Caco-2 (cell line): Measurements from ENCODE around the gene TNFSF9. TPM values are rescaled to one million over a fixed set of nuclear protein-coding genes. Genes with fewer than 3 reads are reported as not detected.

Source experiments
- BruUV-seq: library from RNA; stranded (reverse); fragments of 400-500 nt; replicated peaks from 2 replicates; lab custom pipeline; 2021; lab: Mats Ljungman, UMichigan
- CTCF ChIA-PET: fragments of 300-600 bp; sonication (Branson Sonifier 250); formaldehyde crosslinking; loops from one replicate; lab custom pipeline; 2022; ENCODE audit warnings: antibody characterized with exemption; lab: Charles Lee
- POLR2A ChIA-PET: fragments of 300-600 bp; sonication (Branson Sonifier 250); formaldehyde crosslinking; loops from one replicate; lab custom pipeline; 2022; ENCODE audit warnings: antibody characterized with exemption; lab: Charles Lee
- DNase-seq, 2 experiments: peaks; one replicate each; pipeline versions ENCODE4 v3.0.0 to v3.0.0-alpha.2; 2020 to 2022
- H3K27me3 ChIP-seq: replicated peaks from 2 replicates; pipeline ENCODE4 v1.6.0; 2011; ENCODE audit warnings: low read length; ENCODE audit not compliant: control insufficient read depth, insufficient read depth
- H3K36me3 ChIP-seq: 2 replicates; pipeline ENCODE4 v1.5.1; 2011; ENCODE audit warnings: low read length; ENCODE audit not compliant: control insufficient read depth, insufficient read depth
- H3K4me1 ChIP-seq: fragments of 250-450 bp; sonication (Bioruptor Pico); 2 replicates; pipeline ENCODE4 v1.5.1; 2020; ENCODE audit warnings: mild to moderate bottlenecking
- H3K4me3 ChIP-seq: 2 replicates; pipeline ENCODE4 v1.5.1; 2011; ENCODE audit warnings: low read depth, mild to moderate bottlenecking, control low read depth, low read length
- H3K9me3 ChIP-seq: fragments of 250-450 bp; sonication (Bioruptor Pico); 2 replicates; pipeline ENCODE4 v1.5.1; 2020; ENCODE audit warnings: mild to moderate bottlenecking, moderate library complexity
- H3K27ac Mint-ChIP-seq: one replicate; pipeline ENCODE4 v1.8.0; 2022; ENCODE audit warnings: mixed read lengths; ENCODE audit not compliant: unreplicated experiment
- H3K27me3 Mint-ChIP-seq: one replicate; pipeline ENCODE4 v1.8.0; 2022; ENCODE audit warnings: mixed read lengths; ENCODE audit not compliant: insufficient read depth, unreplicated experiment
- H3K36me3 Mint-ChIP-seq: one replicate; pipeline ENCODE4 v1.8.0; 2022; ENCODE audit warnings: mild to moderate bottlenecking, mixed read lengths; ENCODE audit not compliant: insufficient read depth, unreplicated experiment
- H3K4me1 Mint-ChIP-seq: one replicate; pipeline ENCODE4 v1.8.0; 2022; ENCODE audit warnings: low read depth, mixed read lengths; ENCODE audit not compliant: unreplicated experiment
- H3K4me3 Mint-ChIP-seq: one replicate; pipeline ENCODE4 v1.8.0; 2022; ENCODE audit warnings: mild to moderate bottlenecking, moderate library complexity, mixed read lengths; ENCODE audit not compliant: unreplicated experiment
- H3K9me3 Mint-ChIP-seq: one replicate; pipeline ENCODE4 v1.8.0; 2022; ENCODE audit warnings: mixed read lengths; ENCODE audit not compliant: unreplicated experiment
- intact Hi-C: fragments of 100-400 bp; cut with micrococcal nuclease; formaldehyde crosslinking; loops from one replicate; pipeline ENCODE4 v1.10.0; 2022; ENCODE audit not compliant: unreplicated experiment
- total RNA-seq: library from RNA; stranded (reverse); gene quantifications from 2 replicates; pipeline ENCODE4 v1.2.3, GENCODE V29; 2022
- TF ChIP-seq, protein P1 (sequence below), 2 experiments: fragments of 200-600 bp in 1 of 2; IDR thresholded peaks; 1 replicate in 1 of 2; 2 replicates in 1 of 2; pipeline versions ENCODE4 v1.5.1 to v1.8.0; 2011 to 2022; ENCODE audit warnings: antibody characterized with exemption in 1 of 2, control low read depth in 1 of 2, inconsistent platforms in 1 of 2, low read depth in 1 of 2, low read length in 1 of 2, mild to moderate bottlenecking in 1 of 2, moderate library complexity in 1 of 2; ENCODE audit not compliant: insufficient read depth in 1 of 2, severe bottlenecking in 1 of 2, unreplicated experiment in 1 of 2

TNFSF9 gene
- total RNA-seq, 1 experiment from 2014 or later: 0.77 TPM

DNA sequence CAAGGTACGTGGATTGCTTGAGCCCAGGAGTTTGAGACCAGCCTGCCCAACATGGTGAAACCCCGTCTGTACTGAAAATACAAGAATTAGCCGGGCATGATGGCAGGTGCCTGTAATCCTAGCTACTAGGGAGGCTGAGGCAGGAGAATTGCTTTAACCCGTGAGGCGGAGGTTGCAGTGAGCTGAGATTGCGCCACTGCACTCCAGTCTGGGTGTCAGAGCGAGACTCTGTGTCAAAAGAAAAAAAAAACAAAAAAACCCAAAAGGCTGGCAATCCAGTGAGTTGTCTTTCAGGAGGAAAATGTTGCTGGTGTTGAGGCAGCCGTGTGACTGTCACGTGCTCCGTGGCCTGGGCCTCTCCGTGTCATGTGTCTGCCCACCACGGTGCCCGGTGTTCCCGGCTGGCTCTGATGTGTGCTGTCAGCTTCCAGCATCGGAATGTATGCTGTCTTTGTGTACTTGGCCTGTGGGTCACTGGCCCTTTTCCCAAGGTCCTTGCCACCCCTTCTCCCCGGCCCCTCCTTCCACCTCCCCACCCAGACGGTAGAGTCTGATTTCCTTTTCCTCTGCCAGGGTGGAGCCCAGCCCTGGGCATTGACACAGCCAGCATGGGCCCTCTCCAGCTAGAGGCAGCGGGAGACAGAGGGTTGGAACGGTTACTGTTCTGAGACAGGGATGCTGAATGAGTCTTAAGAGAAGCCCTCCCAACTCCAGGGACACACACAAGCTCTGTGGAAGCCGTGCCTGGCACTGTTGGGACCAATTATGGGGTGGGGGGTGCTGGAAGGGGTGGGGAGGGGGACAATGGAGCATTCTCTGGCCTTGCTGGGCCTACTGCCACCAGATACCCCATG is 21.5 kb upstream of the TNFSF9 start:
- H3K27me3 Mint-ChIP-seq: no peaks in the 10 kb centered on the region
- DNase-seq: no peak

DNA sequence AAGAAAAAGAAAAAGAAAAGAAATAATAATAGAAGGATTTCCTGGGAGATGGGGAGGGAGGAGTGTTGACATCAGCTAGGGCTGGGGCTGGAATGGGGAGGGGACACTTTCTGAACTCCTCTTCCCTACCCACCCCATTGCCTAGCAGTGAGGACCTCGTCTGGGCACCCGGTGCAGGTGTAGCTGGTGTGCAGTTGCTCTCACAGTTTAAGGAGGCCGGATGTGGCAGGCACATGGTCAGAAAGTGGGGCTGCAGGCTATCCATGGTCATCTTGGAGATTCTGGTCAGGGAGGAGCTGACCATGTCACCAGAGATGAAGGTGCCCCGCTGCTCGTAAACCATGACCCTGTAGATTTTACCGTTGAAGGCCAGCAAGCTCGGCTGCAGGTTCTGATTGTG is 20.2 kb upstream of the TNFSF9 start:
- TF ChIP-seq, protein P1, sequence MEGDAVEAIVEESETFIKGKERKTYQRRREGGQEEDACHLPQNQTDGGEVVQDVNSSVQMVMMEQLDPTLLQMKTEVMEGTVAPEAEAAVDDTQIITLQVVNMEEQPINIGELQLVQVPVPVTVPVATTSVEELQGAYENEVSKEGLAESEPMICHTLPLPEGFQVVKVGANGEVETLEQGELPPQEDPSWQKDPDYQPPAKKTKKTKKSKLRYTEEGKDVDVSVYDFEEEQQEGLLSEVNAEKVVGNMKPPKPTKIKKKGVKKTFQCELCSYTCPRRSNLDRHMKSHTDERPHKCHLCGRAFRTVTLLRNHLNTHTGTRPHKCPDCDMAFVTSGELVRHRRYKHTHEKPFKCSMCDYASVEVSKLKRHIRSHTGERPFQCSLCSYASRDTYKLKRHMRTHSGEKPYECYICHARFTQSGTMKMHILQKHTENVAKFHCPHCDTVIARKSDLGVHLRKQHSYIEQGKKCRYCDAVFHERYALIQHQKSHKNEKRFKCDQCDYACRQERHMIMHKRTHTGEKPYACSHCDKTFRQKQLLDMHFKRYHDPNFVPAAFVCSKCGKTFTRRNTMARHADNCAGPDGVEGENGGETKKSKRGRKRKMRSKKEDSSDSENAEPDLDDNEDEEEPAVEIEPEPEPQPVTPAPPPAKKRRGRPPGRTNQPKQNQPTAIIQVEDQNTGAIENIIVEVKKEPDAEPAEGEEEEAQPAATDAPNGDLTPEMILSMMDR (IDR thresholded peaks at IDR 0.05; ENCODE audit: insufficient read depth in 1 of 2, low read depth in 1 of 2, low read length in 1 of 2, severe bottlenecking in 1 of 2, unreplicated experiment in 1 of 2): no peak
- no peaks in the 10 kb centered on the region for H3K9me3 Mint-ChIP-seq
- peak overlapping the region; percentile 88 for H3K27ac Mint-ChIP-seq
- H3K27me3 ChIP-seq: no peaks in the 10 kb centered on the region
- DNase-seq: no peak
- peaks cover 19% of the 10 kb centered on the region for H3K4me1 Mint-ChIP-seq
- H3K4me3 Mint-ChIP-seq: no peak overlapping the region
- H3K4me3 ChIP-seq: no peak overlapping the region
- intact Hi-C loops: no loop called here
- H3K36me3 ChIP-seq: no peaks in the 10 kb centered on the region
- no TSS peak for BruUV-seq
- H3K36me3 Mint-ChIP-seq: peaks cover 10% of the 10 kb centered on the region
- H3K27me3 Mint-ChIP-seq: no peaks in the 10 kb centered on the region
- POLR2A ChIA-PET: no interaction called here
- H3K4me1 ChIP-seq: peaks cover 38% of the 10 kb centered on the region
- no peaks in the 10 kb centered on the region for H3K9me3 ChIP-seq
- CTCF ChIA-PET: no interaction called here

More for the DNA sequence above, 21.5 kb upstream of the TNFSF9 start:
- peaks cover 9% of the 10 kb centered on the region for H3K36me3 Mint-ChIP-seq
- no peak overlapping the region for H3K4me3 Mint-ChIP-seq
- H3K4me1 Mint-ChIP-seq: peaks cover 13% of the 10 kb centered on the region
- ChIA-PET CTCF (no interaction called here), POLR2A (no interaction called here)
- no peaks in the 10 kb centered on the region for H3K9me3 Mint-ChIP-seq
- TF ChIP-seq, protein P1 (IDR thresholded peaks at IDR 0.05; ENCODE audit: insufficient read depth in 1 of 2, low read depth in 1 of 2, low read length in 1 of 2, severe bottlenecking in 1 of 2, unreplicated experiment in 1 of 2): no peak
- Histone ChIP-seq H3K4me1 (peaks cover 44% of the 10 kb centered on the region), H3K27me3 (no peaks in the 10 kb centered on the region), H3K4me3 (no peak overlapping the region), H3K9me3 (no peaks in the 10 kb centered on the region), H3K36me3 (no peaks in the 10 kb centered on the region)
- intact Hi-C loops: no loop called here
- no peak overlapping the region for H3K27ac Mint-ChIP-seq
- no TSS peak for BruUV-seq

DNA sequence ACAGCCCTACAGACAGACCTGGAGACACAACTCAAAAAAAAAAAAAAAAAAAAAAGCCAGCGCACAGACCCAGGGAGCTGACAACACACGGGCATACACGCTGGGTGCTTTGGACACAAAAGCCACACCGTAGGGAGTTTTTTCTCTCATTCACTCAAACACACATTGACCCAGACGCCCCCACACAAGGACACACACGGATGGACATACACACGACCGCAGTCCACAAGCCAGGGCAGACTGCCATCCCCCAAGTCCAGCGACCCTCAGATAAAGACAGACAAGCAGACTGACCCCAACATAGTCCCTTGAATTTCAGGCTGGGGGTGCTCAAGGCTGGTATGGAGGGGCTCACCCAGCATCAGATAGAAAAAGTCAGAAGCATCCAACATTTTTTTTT is 16.7 kb upstream of the TNFSF9 start:
- H3K4me1 ChIP-seq: peaks cover 41% of the 10 kb centered on the region
- Mint-ChIP-seq H3K36me3 (peaks cover 23% of the 10 kb centered on the region), H3K27ac (peak overlapping the region; percentile 86), H3K27me3 (no peaks in the 10 kb centered on the region), H3K9me3 (no peaks in the 10 kb centered on the region), H3K4me3 (peak overlapping the region; percentile 32), H3K4me1 (peaks cover 26% of the 10 kb centered on the region)
- ChIA-PET CTCF (no interaction called here), POLR2A (no interaction called here)
- no peak for DNase-seq
- no peaks in the 10 kb centered on the region for H3K36me3 ChIP-seq
- H3K27me3 ChIP-seq: no peaks in the 10 kb centered on the region
- H3K4me3 ChIP-seq: no peak overlapping the region
- no TSS peak for BruUV-seq
- TF ChIP-seq, protein P1 (IDR thresholded peaks at IDR 0.05; ENCODE audit: insufficient read depth in 1 of 2, low read depth in 1 of 2, low read length in 1 of 2, severe bottlenecking in 1 of 2, unreplicated experiment in 1 of 2): no peak
- no peaks in the 10 kb centered on the region for H3K9me3 ChIP-seq
- intact Hi-C loops: no loop called here
